HG03575 (cell line): ENCODE data around the gene USP49.

Experiments used
- ATAC-seq: cut with Tn5 transposase; IDR thresholded peaks from one replicate; pipeline ENCODE4 v1.9.1; 2021; ENCODE audit not compliant: unreplicated experiment, insufficient number of reproducible peaks, low FRiP score; ENCODE audit errors: extremely low read depth

The USP49 gene

GRCh38 chr6:41786451-41787218, 108.5 kb downstream of the USP49 start:
- ATAC-seq, result no peak

GRCh38 chr6:41785689-41786450, 109.3 kb downstream of the USP49 start:
- ATAC-seq, result no peak

GRCh38 chr6:41785254-41785653, 109.9 kb downstream of the USP49 start:
- no peak for ATAC-seq

GRCh38 chr6:41784581-41785171, 110.5 kb downstream of the USP49 start:
- ATAC-seq, result no peak

GRCh38 chr6:41783106-41783780, 111.9 kb downstream of the USP49 start:
- no peak for ATAC-seq

GRCh38 chr6:41781366-41781730, 113.8 kb downstream of the USP49 start:
- no peak for ATAC-seq

- no peak for ATAC-seq
These were observed 114.4 kb downstream of the USP49 start, which contains the start of gene PRICKLE4 for GRCh38 chr6:41780551-41781365. Gene PRICKLE4, plus strand, starts transcription at chr6:41780782. Its CDS starts 2,692 bp downstream, at chr6:41783474.

- peak; percentile 46 for ATAC-seq
These were observed 115.2 kb downstream of the USP49 start, which contains the start of gene FRS3 for GRCh38 chr6:41779788-41780550. Gene FRS3, minus strand, starts transcription at chr6:41779900. Its CDS starts 2,913 bp downstream, at chr6:41776987.

GRCh38 chr6:41779336-41779735, 115.8 kb downstream of the USP49 start:
- no peak for ATAC-seq

GRCh38 chr6:41778895-41779294, 116.3 kb downstream of the USP49 start:
- ATAC-seq, result no peak

GRCh38 chr6:41777551-41778285, 117.5 kb downstream of the USP49 start:
- ATAC-seq, result no peak

- ATAC-seq, result no peak
These were observed 119.8 kb downstream of the USP49 start for GRCh38 chr6:41775293-41775882.

GRCh38 chr6:41774841-41775240, 120.3 kb downstream of the USP49 start:
- ATAC-seq, result no peak

GRCh38 chr6:41771058-41771983, 123.9 kb downstream of the USP49 start:
- ATAC-seq, result no peak

GRCh38 chr6:41770381-41771057, 124.7 kb downstream of the USP49 start:
- no peak for ATAC-seq
